Neural progenitor cell (in vitro differentiated cells): ENCODE data around the gene OGG1. TPM values are rescaled to one million over a fixed set of nuclear protein-coding genes. Genes with fewer than 3 reads are reported as not detected.
A peak's percentile ranks its signal among the peaks of the same experiment; 100 is the strongest.

Experiments used
- DNase-seq: peaks from one replicate; pipeline ENCODE4 v3.0.0-alpha.2; 2016; ENCODE audit warnings: low spot score
- H2AFZ ChIP-seq: fragments of 200-600 bp; sonication (generic); replicated peaks from 2 replicates; pipeline ENCODE4 v1.6.1; 2016; ENCODE audit warnings: antibody characterized with exemption
- H3F3A ChIP-seq: fragments of 200-600 bp; sonication (generic); 2 replicates; pipeline ENCODE4 v1.6.1; 2016; ENCODE audit warnings: antibody characterized with exemption, low read depth
- H3K27ac ChIP-seq: fragments of 200-600 bp; sonication (generic); 2 replicates; pipeline ENCODE4 v1.5.1; 2016; ENCODE audit warnings: mild to moderate bottlenecking
- H3K27me3 ChIP-seq: fragments of 200-600 bp; sonication (generic); 2 replicates; pipeline ENCODE4 v1.6.1; 2016; ENCODE audit warnings: mild to moderate bottlenecking, moderate library complexity
- H3K36me3 ChIP-seq: fragments of 200-600 bp; sonication (generic); 2 replicates; pipeline ENCODE4 v1.5.1; 2016
- H3K4me1 ChIP-seq: fragments of 200-600 bp; sonication (generic); 2 replicates; pipeline ENCODE4 v1.6.1; 2016; ENCODE audit warnings: mixed run types
- H3K4me2 ChIP-seq: fragments of 200-600 bp; sonication (generic); 2 replicates; pipeline ENCODE4 v1.6.1; 2016
- H3K4me3 ChIP-seq: fragments of 200-600 bp; sonication (generic); 2 replicates; pipeline ENCODE4 v1.5.1; 2016
- H3K79me2 ChIP-seq: fragments of 200-600 bp; sonication (generic); 2 replicates; pipeline ENCODE4 v1.6.1; 2016; ENCODE audit warnings: low read depth
- H3K9ac ChIP-seq: fragments of 200-600 bp; sonication (generic); 2 replicates; pipeline ENCODE4 v1.6.1; 2016
- H3K9me3 ChIP-seq: fragments of 200-600 bp; sonication (generic); 2 replicates; pipeline ENCODE4 v1.5.1; 2016; ENCODE audit warnings: low read depth
- H4K20me1 ChIP-seq: fragments of 200-600 bp; sonication (generic); 2 replicates; pipeline ENCODE4 v1.6.1; 2016; ENCODE audit warnings: low read depth
- H3K27ac Mint-ChIP-seq: 3 replicates; pipeline ENCODE4 v1.8.0; 2021; ENCODE audit warnings: mixed read lengths
- H3K27me3 Mint-ChIP-seq: 2 replicates; pipeline ENCODE4 v1.8.0; 2022; ENCODE audit warnings: low read depth, mild to moderate bottlenecking, inconsistent platforms, moderate library complexity, mixed read lengths; ENCODE audit not compliant: insufficient read depth
- H3K36me3 Mint-ChIP-seq: 3 replicates; pipeline ENCODE4 v1.8.0; 2021; ENCODE audit warnings: mixed read lengths
- H3K4me1 Mint-ChIP-seq: 3 replicates; pipeline ENCODE4 v1.8.0; 2021; ENCODE audit warnings: mixed read lengths
- H3K4me3 Mint-ChIP-seq: 3 replicates; pipeline ENCODE4 v1.8.0; 2021; ENCODE audit warnings: mild to moderate bottlenecking, moderate library complexity, mixed read lengths
- H3K9me3 Mint-ChIP-seq: 3 replicates; pipeline ENCODE4 v1.8.0; 2020; ENCODE audit warnings: mixed read lengths
- EZH2 ChIP-seq: fragments of 200-600 bp; sonication (generic); IDR thresholded peaks from 2 replicates; pipeline ENCODE4 v1.6.1; 2017; ENCODE audit warnings: antibody characterized with exemption, mild to moderate bottlenecking, moderate library complexity
- EZH2phosphoT487 ChIP-seq: fragments of 200-600 bp; sonication (generic); IDR thresholded peaks from 2 replicates; pipeline ENCODE4 v1.6.1; 2017; ENCODE audit warnings: antibody characterized with exemption
- total RNA-seq: library from RNA; depleted of rRNA; stranded (reverse); fragments of >200 nt; gene quantifications from 2 replicates; pipeline ENCODE4 v1.2.3, GENCODE V29; 2015; ENCODE audit warnings: low replicate concordance
- TF ChIP-seq, protein P1 (sequence below): fragments of 200-600 bp; sonication (generic); IDR thresholded peaks from 2 replicates; pipeline ENCODE4 v1.5.1; 2017; ENCODE audit warnings: antibody characterized with exemption, mild to moderate bottlenecking

OGG1 gene
- total RNA-seq, 1 donor from 2014 or later: 15.8 TPM

DNA sequence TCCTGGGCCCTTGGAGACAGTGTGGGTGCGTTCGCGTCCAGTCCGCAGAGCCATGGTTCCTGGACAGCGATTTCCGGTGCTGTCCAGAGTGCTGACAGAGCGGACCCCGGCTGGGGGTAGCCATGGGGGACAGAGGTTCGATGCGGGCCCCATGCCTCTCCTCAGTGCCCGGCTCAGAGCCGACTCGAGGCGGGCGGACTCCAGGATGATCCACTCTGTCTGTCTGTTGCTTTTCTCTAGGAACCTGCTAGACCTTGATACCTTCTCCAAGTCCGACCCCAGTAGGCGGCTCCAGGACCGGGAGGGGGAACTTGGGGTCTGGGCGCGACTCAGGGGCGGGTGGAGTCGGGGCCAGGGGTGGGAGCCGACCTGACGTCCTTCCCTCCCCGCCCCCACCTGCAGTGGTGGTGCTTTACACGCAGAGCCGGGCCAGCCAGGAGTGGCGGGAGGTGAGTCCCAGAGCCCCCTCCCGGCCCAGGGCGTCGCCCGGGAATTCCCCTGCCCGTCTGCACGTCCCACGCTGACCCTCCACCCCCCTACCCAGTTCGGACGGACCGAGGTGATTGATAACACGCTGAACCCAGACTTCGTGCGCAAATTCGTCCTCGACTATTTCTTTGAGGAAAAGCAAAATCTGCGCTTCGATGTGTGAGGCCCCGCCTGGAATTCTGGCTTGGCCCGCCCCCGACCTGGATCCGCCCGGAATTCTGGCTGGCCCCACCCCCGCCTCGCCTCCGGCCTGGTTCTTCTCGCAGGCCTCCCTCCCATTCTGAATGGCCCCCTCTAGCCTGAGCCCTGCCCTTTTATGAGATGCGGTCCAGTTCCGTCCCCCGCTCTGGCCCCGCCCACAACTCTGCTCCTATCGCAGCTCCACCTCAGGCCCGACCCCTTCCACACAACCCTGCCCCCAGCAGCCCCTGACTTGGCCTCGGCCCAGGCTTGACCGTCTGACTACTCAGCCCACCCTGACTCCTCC, 45.1 kb upstream of the OGG1 start:
- no peak overlapping the region for H3K9ac ChIP-seq
- peaks cover 21% of the 10 kb centered on the region for H3K27me3 Mint-ChIP-seq
- no peak overlapping the region for H3K27ac Mint-ChIP-seq

DNA sequence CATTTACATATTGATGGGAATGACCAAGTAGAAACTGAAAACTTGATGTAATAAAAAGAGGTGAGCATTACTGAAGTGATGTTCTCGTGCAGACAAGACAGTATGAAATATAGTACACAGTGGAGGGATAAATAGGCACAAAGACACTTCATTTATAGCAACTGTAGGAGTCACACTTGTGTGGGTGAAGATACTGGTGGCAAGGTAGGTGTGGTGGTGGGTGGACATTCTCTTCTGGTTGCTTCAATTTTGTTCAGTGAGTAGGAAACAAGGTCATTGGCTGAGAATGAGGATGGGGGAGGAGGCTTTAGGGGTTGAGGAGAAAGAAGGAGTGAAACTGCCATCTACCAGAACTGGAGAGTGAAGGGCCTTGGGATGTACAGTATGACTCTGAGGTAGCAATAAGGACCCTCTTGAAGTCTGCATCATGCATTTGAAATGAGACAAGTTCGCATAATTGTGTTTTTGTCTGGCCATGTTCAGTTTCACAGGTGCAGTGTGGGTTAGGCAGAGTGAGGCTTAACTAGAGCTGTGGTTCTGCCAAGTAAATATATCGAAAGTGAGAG, 39.5 kb upstream of the OGG1 start:
- no peak for DNase-seq
- no peaks in the 10 kb centered on the region for H3K9me3 Mint-ChIP-seq
- H3K36me3 Mint-ChIP-seq: no peaks in the 10 kb centered on the region
- H3K4me2 ChIP-seq: no peak overlapping the region
- H2AFZ ChIP-seq: no peak overlapping the region
- H3K27me3 Mint-ChIP-seq: peaks cover 12% of the 10 kb centered on the region
- H3K4me3 Mint-ChIP-seq: no peak overlapping the region
- H3K4me1 ChIP-seq: peaks cover 6% of the 10 kb centered on the region
- no peaks in the 10 kb centered on the region for H3F3A ChIP-seq
- H3K27ac Mint-ChIP-seq: no peak overlapping the region
- no peaks in the 10 kb centered on the region for H3K79me2 ChIP-seq
- H3K4me1 Mint-ChIP-seq: no peaks in the 10 kb centered on the region
- no peaks in the 10 kb centered on the region for H4K20me1 ChIP-seq
- H3K9me3 ChIP-seq: no peaks in the 10 kb centered on the region
- no peak overlapping the region for H3K4me3 ChIP-seq
- no peak overlapping the region for H3K27ac ChIP-seq
- H3K27me3 ChIP-seq: peaks cover 15% of the 10 kb centered on the region
- H3K36me3 ChIP-seq: no peaks in the 10 kb centered on the region
- TF ChIP-seq EZH2phosphoT487 (no peak), EZH2 (no peak)
- TF ChIP-seq, protein P1, sequence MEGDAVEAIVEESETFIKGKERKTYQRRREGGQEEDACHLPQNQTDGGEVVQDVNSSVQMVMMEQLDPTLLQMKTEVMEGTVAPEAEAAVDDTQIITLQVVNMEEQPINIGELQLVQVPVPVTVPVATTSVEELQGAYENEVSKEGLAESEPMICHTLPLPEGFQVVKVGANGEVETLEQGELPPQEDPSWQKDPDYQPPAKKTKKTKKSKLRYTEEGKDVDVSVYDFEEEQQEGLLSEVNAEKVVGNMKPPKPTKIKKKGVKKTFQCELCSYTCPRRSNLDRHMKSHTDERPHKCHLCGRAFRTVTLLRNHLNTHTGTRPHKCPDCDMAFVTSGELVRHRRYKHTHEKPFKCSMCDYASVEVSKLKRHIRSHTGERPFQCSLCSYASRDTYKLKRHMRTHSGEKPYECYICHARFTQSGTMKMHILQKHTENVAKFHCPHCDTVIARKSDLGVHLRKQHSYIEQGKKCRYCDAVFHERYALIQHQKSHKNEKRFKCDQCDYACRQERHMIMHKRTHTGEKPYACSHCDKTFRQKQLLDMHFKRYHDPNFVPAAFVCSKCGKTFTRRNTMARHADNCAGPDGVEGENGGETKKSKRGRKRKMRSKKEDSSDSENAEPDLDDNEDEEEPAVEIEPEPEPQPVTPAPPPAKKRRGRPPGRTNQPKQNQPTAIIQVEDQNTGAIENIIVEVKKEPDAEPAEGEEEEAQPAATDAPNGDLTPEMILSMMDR: no peak
- no peak overlapping the region for H3K9ac ChIP-seq

More for the DNA sequence above, 45.1 kb upstream of the OGG1 start:
- Histone ChIP-seq H3F3A (peaks cover 4% of the 10 kb centered on the region), H4K20me1 (peaks cover 32% of the 10 kb centered on the region), H3K4me2 (peak overlapping the region; percentile 95), H3K4me3 (peak overlapping the region; percentile 44), H3K9me3 (no peaks in the 10 kb centered on the region), H3K27ac (no peak overlapping the region), H3K36me3 (no peaks in the 10 kb centered on the region), H3K27me3 (peaks cover 45% of the 10 kb centered on the region), H2AFZ (no peak overlapping the region), H3K79me2 (no peaks in the 10 kb centered on the region), H3K4me1 (peaks cover 13% of the 10 kb centered on the region)
- peak; percentile 58 for TF ChIP-seq EZH2
- TF ChIP-seq EZH2phosphoT487: peak; percentile 65
- TF ChIP-seq, protein P1: no peak
- Mint-ChIP-seq H3K4me3 (peak overlapping the region; percentile 84), H3K36me3 (peaks cover 8% of the 10 kb centered on the region), H3K4me1 (peaks cover 5% of the 10 kb centered on the region), H3K9me3 (no peaks in the 10 kb centered on the region)
- peak; percentile 80 for DNase-seq

DNA sequence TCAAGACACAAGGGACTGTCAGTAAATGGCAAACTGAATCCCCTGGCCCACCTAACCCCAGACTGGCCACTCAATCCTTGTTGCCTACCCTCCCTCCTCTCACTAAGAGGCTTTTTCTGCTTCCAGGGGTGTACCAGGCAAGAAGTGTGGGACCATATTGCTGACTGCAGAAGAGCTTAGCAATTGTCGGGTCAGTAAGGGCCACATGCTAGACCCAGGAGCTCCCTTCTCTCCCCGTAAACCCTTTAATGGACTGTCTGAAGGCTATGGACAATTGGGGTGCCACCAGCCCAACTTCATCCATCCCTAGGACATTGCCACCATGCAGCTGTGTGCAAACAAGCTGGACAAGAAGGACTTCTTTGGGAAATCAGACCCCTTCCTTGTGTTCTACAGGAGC, 37.3 kb upstream of the OGG1 start:
- Mint-ChIP-seq H3K27me3 (peaks cover 8% of the 10 kb centered on the region), H3K9me3 (no peaks in the 10 kb centered on the region)

More for the DNA sequence above, 37.3 kb upstream of the OGG1 start:
- no peak overlapping the region for H3K4me3 Mint-ChIP-seq
- H3K27me3 ChIP-seq: peaks cover 3% of the 10 kb centered on the region
- no peak for DNase-seq
- H3F3A ChIP-seq: no peaks in the 10 kb centered on the region
- H4K20me1 ChIP-seq: no peaks in the 10 kb centered on the region
- no peak overlapping the region for H3K4me2 ChIP-seq
- H2AFZ ChIP-seq: no peak overlapping the region
- H3K79me2 ChIP-seq: no peaks in the 10 kb centered on the region
- peaks cover 8% of the 10 kb centered on the region for H3K4me1 ChIP-seq
- no peak overlapping the region for H3K27ac ChIP-seq
- H3K4me1 Mint-ChIP-seq: no peaks in the 10 kb centered on the region
- no peaks in the 10 kb centered on the region for H3K36me3 Mint-ChIP-seq
- no peak overlapping the region for H3K27ac Mint-ChIP-seq
- no peak for TF ChIP-seq EZH2
- TF ChIP-seq EZH2phosphoT487: no peak
- TF ChIP-seq, protein P1: no peak
- no peak overlapping the region for H3K4me3 ChIP-seq
- H3K9ac ChIP-seq: no peak overlapping the region
- no peaks in the 10 kb centered on the region for H3K9me3 ChIP-seq
- no peaks in the 10 kb centered on the region for H3K36me3 ChIP-seq
